CD4-positive, alpha-beta T cell treated with Interferon alpha-2 for 1 hour (primary cell): ENCODE results near the gene FOXN3.

Experiments used
- DNase-seq, 2 donors: peaks; one replicate each; pipeline ENCODE4 v3.0.0-alpha.2; 2020 to 2022

Gene FOXN3

GRCh38 chr14:89408907-89409700 is 7.9 kb downstream of the FOXN3 start:
- DNase-seq, result no peak

GRCh38 chr14:89407856-89408255 is 9.2 kb downstream of the FOXN3 start:
- DNase-seq, result no peak

GRCh38 chr14:89406941-89407340 is 10.1 kb downstream of the FOXN3 start:
- DNase-seq, result no peak

GRCh38 chr14:89406361-89406760 is 10.7 kb downstream of the FOXN3 start:
- DNase-seq, result no peak

- no peak for DNase-seq
Measured at GRCh38 chr14:89405712-89406111, 11.3 kb downstream of the FOXN3 start.

GRCh38 chr14:89402363-89402762 is 14.7 kb downstream of the FOXN3 start:
- DNase-seq, result no peak

- no peak for DNase-seq
Measured at GRCh38 chr14:89401761-89402160, 15.3 kb downstream of the FOXN3 start.

- DNase-seq, result no peak
Measured at GRCh38 chr14:89401241-89401640, 15.8 kb downstream of the FOXN3 start.

- no peak for DNase-seq
Measured at GRCh38 chr14:89400529-89400928, 16.5 kb downstream of the FOXN3 start.

GRCh38 chr14:89399594-89400068 is 17.4 kb downstream of the FOXN3 start:
- no peak for DNase-seq

GRCh38 chr14:89399157-89399556 is 17.9 kb downstream of the FOXN3 start:
- DNase-seq, result no peak

- no peak for DNase-seq
Measured at GRCh38 chr14:89397569-89398230, 19.3 kb downstream of the FOXN3 start.

GRCh38 chr14:89394972-89395371 is 22.1 kb downstream of the FOXN3 start:
- DNase-seq, result no peak

GRCh38 chr14:89393222-89393745 is 23.7 kb downstream of the FOXN3 start:
- no peak for DNase-seq

GRCh38 chr14:89392181-89392580 is 24.9 kb downstream of the FOXN3 start:
- DNase-seq, result no peak

- no peak for DNase-seq
Measured at GRCh38 chr14:89391556-89391955, 25.5 kb downstream of the FOXN3 start.

GRCh38 chr14:89391123-89391522 is 25.9 kb downstream of the FOXN3 start:
- DNase-seq, result no peak

- no peak for DNase-seq
Measured at GRCh38 chr14:89388853-89389252, 28.2 kb downstream of the FOXN3 start.

- DNase-seq, result no peak
Measured at GRCh38 chr14:89387922-89388685, 28.9 kb downstream of the FOXN3 start.

- no peak for DNase-seq
Measured at GRCh38 chr14:89386212-89386886, 30.7 kb downstream of the FOXN3 start.

GRCh38 chr14:89384636-89385035 is 32.4 kb downstream of the FOXN3 start:
- DNase-seq, result no peak

GRCh38 chr14:89384023-89384422 is 33.0 kb downstream of the FOXN3 start:
- DNase-seq, result peak in 1 of 2 donors; percentile 86
